Breast epithelium (tissue), 3 donors: Measurements from ENCODE around the gene OSBPL10.

Experiments
- POLR2AphosphoS5 ChIP-seq, 3 donors: sonication (generic); formaldehyde crosslinking; IDR thresholded peaks; one replicate each; pipeline ENCODE4 v1.6.1; 2017; ENCODE audit warnings: antibody characterized with exemption in 3 of 3
- TF ChIP-seq, protein P1 (sequence below), 3 donors: fragments of 450-650 bp; IDR thresholded peaks; one replicate each; pipeline ENCODE4 v1.5.1; 2016 to 2017; ENCODE audit warnings: antibody characterized with exemption in 3 of 3, mild to moderate bottlenecking in 3 of 3, moderate library complexity in 3 of 3

DNA sequence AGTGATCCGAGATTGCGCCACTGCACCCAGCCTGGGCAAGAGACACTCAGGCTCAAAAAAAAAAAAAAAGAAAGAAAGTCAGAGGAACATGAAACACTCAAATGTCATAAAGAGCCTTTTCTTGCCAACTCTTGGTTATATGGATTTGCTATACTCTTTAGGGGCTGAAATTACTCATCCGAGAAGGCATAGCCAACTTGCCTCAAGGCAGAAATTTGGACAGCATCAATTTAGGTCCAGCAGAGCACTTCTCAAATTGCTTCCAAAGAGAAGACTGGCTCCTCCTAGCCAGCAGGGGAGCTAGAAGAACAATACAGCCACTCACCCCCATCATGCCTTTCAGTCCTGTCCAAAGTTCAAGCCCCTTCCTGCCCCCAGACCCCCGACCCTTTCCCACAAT is 43.8 kb downstream of the OSBPL10 start:
- TF ChIP-seq, protein P1, sequence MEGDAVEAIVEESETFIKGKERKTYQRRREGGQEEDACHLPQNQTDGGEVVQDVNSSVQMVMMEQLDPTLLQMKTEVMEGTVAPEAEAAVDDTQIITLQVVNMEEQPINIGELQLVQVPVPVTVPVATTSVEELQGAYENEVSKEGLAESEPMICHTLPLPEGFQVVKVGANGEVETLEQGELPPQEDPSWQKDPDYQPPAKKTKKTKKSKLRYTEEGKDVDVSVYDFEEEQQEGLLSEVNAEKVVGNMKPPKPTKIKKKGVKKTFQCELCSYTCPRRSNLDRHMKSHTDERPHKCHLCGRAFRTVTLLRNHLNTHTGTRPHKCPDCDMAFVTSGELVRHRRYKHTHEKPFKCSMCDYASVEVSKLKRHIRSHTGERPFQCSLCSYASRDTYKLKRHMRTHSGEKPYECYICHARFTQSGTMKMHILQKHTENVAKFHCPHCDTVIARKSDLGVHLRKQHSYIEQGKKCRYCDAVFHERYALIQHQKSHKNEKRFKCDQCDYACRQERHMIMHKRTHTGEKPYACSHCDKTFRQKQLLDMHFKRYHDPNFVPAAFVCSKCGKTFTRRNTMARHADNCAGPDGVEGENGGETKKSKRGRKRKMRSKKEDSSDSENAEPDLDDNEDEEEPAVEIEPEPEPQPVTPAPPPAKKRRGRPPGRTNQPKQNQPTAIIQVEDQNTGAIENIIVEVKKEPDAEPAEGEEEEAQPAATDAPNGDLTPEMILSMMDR (IDR thresholded peaks at IDR 0.05): no peak
- TF ChIP-seq POLR2AphosphoS5 (IDR thresholded peaks at IDR 0.05): no peak
